ENCODE data around the gene MAB21L3. TPM values are rescaled to one million over a fixed set of nuclear protein-coding genes. Genes with fewer than 3 reads are reported as not detected.

MAB21L3 gene
- total and polyA plus RNA-seq, 2 donors (not counting 3 experiments of a cell fraction or from before 2014, with no cell fraction given), result not detected

- no peak for FAIRE-seq
- BruUV-seq (replicated peaks), result no TSS peak
- no peaks in the 10 kb centered on the region for H3K36me3 ChIP-seq (ENCODE audit: control insufficient read depth in 2 of 2, extremely low read depth in 1 of 2, insufficient read depth in 2 of 2, low read length in 2 of 2)
- no peak overlapping the region for H3K27ac ChIP-seq (ENCODE audit: insufficient read depth, low read depth, low read length)
- TF ChIP-seq POLR2AphosphoS5 (IDR thresholded peaks at IDR 0.05; ENCODE audit: insufficient read depth, low read depth, low read length), result no peak
- TF ChIP-seq CTCF (IDR thresholded peaks at IDR 0.05; ENCODE audit: extremely low read depth in 1 of 2, insufficient read depth in 1 of 2, low read depth in 1 of 2, low read length in 2 of 2), result no peak
- dilution Hi-C loops (cut with MboI; ENCODE audit: extremely low pct_ligation_motif_present, low sequenced_read_pairs) (no loop called here), intact Hi-C loops (cut with micrococcal nuclease) (no loop called here)
- no peak for DNase-seq (ENCODE audit: low read depth, low spot score)
- H3K4me2 ChIP-seq (ENCODE audit: insufficient read depth, low read length), result no peak overlapping the region
- H3K4me1 ChIP-seq (ENCODE audit: control insufficient read depth, extremely low read depth, insufficient read depth, low read length), result no peaks in the 10 kb centered on the region
- no peak overlapping the region for H3K9ac ChIP-seq (replicated peaks; ENCODE audit: extremely low read depth, insufficient read depth, low read length)
- H3K79me2 ChIP-seq (ENCODE audit: control insufficient read depth, insufficient read depth, low read length), result no peaks in the 10 kb centered on the region
- H4K20me1 ChIP-seq (replicated peaks; ENCODE audit: control insufficient read depth, extremely low read depth, insufficient read depth, low read length), result no peaks in the 10 kb centered on the region
- H2AFZ ChIP-seq (ENCODE audit: low read depth, low read length), result no peak overlapping the region
- H3K4me3 ChIP-seq (replicated peaks in 1 of 3; ENCODE audit: insufficient read depth in 1 of 3, low read depth in 1 of 3, low read length in 3 of 3), result no peak overlapping the region
- ChIA-PET POLR2A (no interaction called here), CTCF (interaction anchor here (0.9 to 2.4 kb wide), 6 partner anchors 8 to 416 kb away, joined by 3 to 13 read pairs (median 6); no protein-coding TSS in a partner anchor)
- peaks cover 16 to 18% of the 10 kb centered on the region in 2 experiments for H3K27me3 ChIP-seq (ENCODE audit: control insufficient read depth in 2 of 2, insufficient read depth in 2 of 2, low read length in 2 of 2)
- no peaks in the 10 kb centered on the region for H3K9me3 ChIP-seq (replicated peaks; ENCODE audit: control insufficient read depth, insufficient read depth, low read length)
- H3K9me1 ChIP-seq (replicated peaks; ENCODE audit: control insufficient read depth, extremely low read depth, insufficient read depth, low read length), result no peaks in the 10 kb centered on the region
Measured at GRCh38 chr1:116159177-116159576, 48.0 kb downstream of the MAB21L3 start.

- Histone ChIP-seq H3K9ac (replicated peaks; ENCODE audit: extremely low read depth, insufficient read depth, low read length) (no peak overlapping the region), H3K4me3 (replicated peaks in 1 of 3; ENCODE audit: insufficient read depth in 1 of 3, low read depth in 1 of 3, low read length in 3 of 3) (no peak overlapping the region), H4K20me1 (replicated peaks; ENCODE audit: control insufficient read depth, extremely low read depth, insufficient read depth, low read length) (no peaks in the 10 kb centered on the region), H2AFZ (ENCODE audit: low read depth, low read length) (no peak overlapping the region), H3K9me3 (replicated peaks; ENCODE audit: control insufficient read depth, insufficient read depth, low read length) (no peaks in the 10 kb centered on the region), H3K36me3 (ENCODE audit: control insufficient read depth in 2 of 2, extremely low read depth in 1 of 2, insufficient read depth in 2 of 2, low read length in 2 of 2) (no peaks in the 10 kb centered on the region), H3K27me3 (ENCODE audit: control insufficient read depth in 2 of 2, insufficient read depth in 2 of 2, low read length in 2 of 2) (peaks cover 16 to 18% of the 10 kb centered on the region in 2 experiments), H3K27ac (ENCODE audit: insufficient read depth, low read depth, low read length) (no peak overlapping the region), H3K4me2 (ENCODE audit: insufficient read depth, low read length) (no peak overlapping the region), H3K4me1 (ENCODE audit: control insufficient read depth, extremely low read depth, insufficient read depth, low read length) (no peaks in the 10 kb centered on the region), H3K9me1 (replicated peaks; ENCODE audit: control insufficient read depth, extremely low read depth, insufficient read depth, low read length) (no peaks in the 10 kb centered on the region), H3K79me2 (ENCODE audit: control insufficient read depth, insufficient read depth, low read length) (no peaks in the 10 kb centered on the region)
- CTCF ChIA-PET, result interaction anchor here (0.8 to 2.4 kb wide), 7 partner anchors 8 to 415 kb away, joined by 3 to 13 read pairs (median 5); no protein-coding TSS in a partner anchor
- no TSS peak for BruUV-seq (replicated peaks)
- DNase-seq (ENCODE audit: low read depth, low spot score) (no peak), FAIRE-seq (no peak)
- dilution Hi-C loops (cut with MboI; ENCODE audit: extremely low pct_ligation_motif_present, low sequenced_read_pairs), result no loop called here
- intact Hi-C loops (cut with micrococcal nuclease), result no loop called here
- POLR2A ChIA-PET, result no interaction called here
- TF ChIP-seq EZH2 (IDR thresholded peaks at IDR 0.05; ENCODE audit: borderline replicate concordance, low read depth, low read length, severe bottlenecking) (no peak), POLR2A (IDR thresholded peaks at IDR 0.05; ENCODE audit: low read depth, low read length) (no peak), MAX (IDR thresholded peaks at IDR 0.05; ENCODE audit: insufficient read depth, insufficient read length) (no peak), CTCF (IDR thresholded peaks at IDR 0.05; ENCODE audit: extremely low read depth in 1 of 2, insufficient read depth in 1 of 2, low read depth in 1 of 2, low read length in 2 of 2) (no peak), JUN (IDR thresholded peaks at IDR 0.05; ENCODE audit: borderline replicate concordance, insufficient read depth, insufficient read length, low read depth) (no peak), FOS (IDR thresholded peaks at IDR 0.05; ENCODE audit: borderline replicate concordance, insufficient read depth, low read length) (no peak), GATA2 (IDR thresholded peaks at IDR 0.05; ENCODE audit: insufficient read depth, insufficient read length, low read depth, low read length) (no peak), POLR2AphosphoS5 (IDR thresholded peaks at IDR 0.05; ENCODE audit: insufficient read depth, low read depth, low read length) (no peak), MYC (IDR thresholded peaks at IDR 0.05; ENCODE audit: low read depth, low read length) (no peak)
Measured at GRCh38 chr1:116159611-116160010, 48.4 kb downstream of the MAB21L3 start.

All from endothelial cell of umbilical vein (primary cell).